Mesendoderm (in vitro differentiated cells): ENCODE measurements around the gene ITGB2.

ENCODE experiments used
- DNase-seq: peaks from one replicate; pipeline ENCODE4 v3.0.0; 2013
- H2AK5ac ChIP-seq: 2 replicates; pipeline ENCODE4 v1.6.1; 2013; ENCODE audit warnings: low read length, inconsistent platforms
- H2BK120ac ChIP-seq: 2 replicates; pipeline ENCODE4 v1.6.1; 2013; ENCODE audit warnings: low read depth, mild to moderate bottlenecking, low read length, moderate library complexity, mixed read lengths
- H2BK15ac ChIP-seq: replicated peaks from 2 replicates; pipeline ENCODE4 v1.6.1; 2013; ENCODE audit warnings: low read depth, mild to moderate bottlenecking, moderate library complexity
- H2BK5ac ChIP-seq: 2 replicates; pipeline ENCODE4 v1.6.1; 2013; ENCODE audit warnings: low read length, inconsistent platforms
- H3K18ac ChIP-seq: 2 replicates; pipeline ENCODE4 v1.6.1; 2013; ENCODE audit warnings: mild to moderate bottlenecking, low read length, mixed read lengths
- H3K23ac ChIP-seq: one replicate; pipeline ENCODE4 v1.6.1; 2013; ENCODE audit warnings: low read length
- H3K27ac ChIP-seq: 2 replicates; pipeline ENCODE4 v1.5.1; 2013; ENCODE audit warnings: low read depth, mild to moderate bottlenecking, inconsistent platforms, low read length, moderate library complexity
- H3K27me3 ChIP-seq: 2 replicates; pipeline ENCODE4 v1.6.1; 2013; ENCODE audit warnings: low read length, control low read depth, mild to moderate bottlenecking, inconsistent platforms; ENCODE audit not compliant: insufficient read depth, poor library complexity
- H3K36me3 ChIP-seq: 2 replicates; pipeline ENCODE4 v1.6.1; 2013; ENCODE audit warnings: low read length, inconsistent platforms; ENCODE audit not compliant: control insufficient read depth, insufficient read depth
- H3K4ac ChIP-seq: one replicate; pipeline ENCODE4 v1.6.1; 2013; ENCODE audit warnings: low read depth, mild to moderate bottlenecking, low read length, moderate library complexity
- H3K4me1 ChIP-seq: 2 replicates; pipeline ENCODE4 v1.6.1; 2013; ENCODE audit warnings: low read depth, low read length, inconsistent platforms; ENCODE audit not compliant: control insufficient read depth
- H3K4me2 ChIP-seq: 2 replicates; pipeline ENCODE4 v1.6.1; 2013; ENCODE audit warnings: low read length
- H3K4me3 ChIP-seq: 2 replicates; pipeline ENCODE4 v1.5.1; 2013; ENCODE audit warnings: mild to moderate bottlenecking, low read length
- H3K56ac ChIP-seq: one replicate; pipeline ENCODE4 v1.6.1; 2013; ENCODE audit warnings: low read length
- H3K79me1 ChIP-seq: 2 replicates; pipeline ENCODE4 v1.6.1; 2013; ENCODE audit warnings: low read length, inconsistent platforms
- H3K79me2 ChIP-seq: 2 replicates; pipeline ENCODE4 v1.6.1; 2013; ENCODE audit warnings: mild to moderate bottlenecking, low read length; ENCODE audit not compliant: control insufficient read depth, insufficient read depth
- H3K9ac ChIP-seq: 2 replicates; pipeline ENCODE4 v1.6.1; 2013; ENCODE audit warnings: low read length, inconsistent platforms
- H4K5ac ChIP-seq: one replicate; pipeline ENCODE4 v1.6.1; 2013; ENCODE audit warnings: low read length
- H4K8ac ChIP-seq: one replicate; pipeline ENCODE4 v1.6.1; 2013; ENCODE audit warnings: low read depth, mild to moderate bottlenecking, control low read depth, low read length, moderate library complexity
- WGBS: extraction: QIAGEN DNeasy Blood & Tissue Kit; methylation state at CpG from one replicate; pipeline ENCODE4 v1.1.7; 2013; ENCODE audit warnings: low lambda C conversion rate, missing lambda C conversion rate; ENCODE audit not compliant: insufficient coverage; ENCODE audit errors: extremely low coverage; 5-methylcytosine and 5-hydroxymethylcytosine counted together

Gene ITGB2

DNA sequence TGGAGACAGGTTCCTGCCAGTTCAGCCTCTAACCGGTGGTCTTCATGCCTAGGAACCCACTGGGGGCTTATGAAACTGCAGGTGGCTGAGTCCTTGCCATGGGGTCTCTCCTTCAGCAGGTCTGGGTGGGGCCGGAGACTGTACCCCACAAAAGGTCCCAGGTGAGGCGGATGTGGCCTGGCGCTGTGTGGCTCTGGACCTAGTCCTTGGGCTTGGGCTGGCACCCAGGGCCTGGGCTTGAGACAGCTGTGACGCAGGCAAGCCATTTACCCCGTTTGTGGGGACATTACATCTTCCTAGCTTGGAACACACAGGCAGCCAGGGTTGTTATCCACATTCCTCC lies 13.2 kb upstream of the ITGB2 start:
- no peak for DNase-seq
- Histone ChIP-seq H3K27ac (no peak overlapping the region), H2BK5ac (no peak overlapping the region), H2AK5ac (no peak overlapping the region), H3K23ac (no peak overlapping the region), H3K9ac (no peak overlapping the region), H3K4me1 (no peaks in the 10 kb centered on the region), H2BK15ac (no peak overlapping the region), H4K8ac (no peak overlapping the region), H3K79me2 (no peaks in the 10 kb centered on the region), H3K4ac (no peak overlapping the region), H3K79me1 (no peaks in the 10 kb centered on the region), H3K36me3 (no peaks in the 10 kb centered on the region), H3K18ac (no peak overlapping the region), H3K4me2 (no peak overlapping the region), H3K56ac (no peak overlapping the region), H2BK120ac (no peak overlapping the region), H3K4me3 (no peak overlapping the region), H4K5ac (no peak overlapping the region), H3K27me3 (peaks cover 26% of the 10 kb centered on the region)
- no CpG with 5 or more reads among the region's 6 CpGs for WGBS

DNA sequence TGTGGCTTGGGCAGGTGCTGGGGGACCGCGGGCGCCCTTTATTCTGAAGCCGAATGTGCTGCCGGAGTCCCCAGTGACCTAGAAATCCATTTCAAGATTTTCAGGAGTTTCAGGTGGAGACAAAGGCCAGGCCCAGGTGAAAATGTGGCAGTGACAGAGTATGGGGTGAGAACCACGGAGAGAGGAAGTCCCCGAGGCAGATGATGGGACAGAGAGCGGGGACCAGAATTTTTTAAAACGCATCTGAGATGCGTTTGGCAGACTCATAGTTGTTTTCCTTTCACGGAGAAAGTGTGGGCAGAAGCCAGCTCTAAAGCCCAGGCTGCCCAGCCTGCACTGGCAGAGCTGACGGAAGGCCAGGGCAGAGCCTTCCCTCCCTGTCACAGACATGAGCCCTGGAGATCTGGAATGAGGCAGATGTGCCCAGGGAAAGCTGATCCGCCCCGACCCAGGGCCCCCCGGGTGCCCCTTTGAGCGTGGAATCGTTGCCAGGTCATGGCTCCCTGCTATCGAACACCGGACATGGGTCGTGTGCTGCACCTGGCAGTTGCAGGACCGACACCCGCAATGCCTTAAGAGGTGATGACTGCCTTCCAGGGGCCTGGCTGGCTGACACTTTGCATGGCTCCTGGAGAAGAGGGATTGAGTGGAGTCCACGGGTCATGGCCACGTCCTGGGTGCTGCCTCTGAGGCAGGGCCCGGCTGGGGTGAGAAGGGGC lies 12.7 kb upstream of the ITGB2 start:
- Histone ChIP-seq H3K4ac (no peak overlapping the region), H3K4me1 (no peaks in the 10 kb centered on the region), H2BK15ac (no peak overlapping the region), H3K56ac (no peak overlapping the region), H3K79me2 (no peaks in the 10 kb centered on the region), H3K36me3 (no peaks in the 10 kb centered on the region), H2AK5ac (no peak overlapping the region), H4K8ac (no peak overlapping the region), H3K4me3 (no peak overlapping the region), H3K4me2 (no peak overlapping the region), H3K27ac (no peak overlapping the region), H2BK5ac (no peak overlapping the region), H3K18ac (no peak overlapping the region), H2BK120ac (no peak overlapping the region), H3K9ac (no peak overlapping the region), H4K5ac (no peak overlapping the region), H3K23ac (no peak overlapping the region), H3K27me3 (peaks cover 26% of the 10 kb centered on the region), H3K79me1 (no peaks in the 10 kb centered on the region)
- no CpG with 5 or more reads among the region's 25 CpGs for WGBS
- no peak for DNase-seq

DNA sequence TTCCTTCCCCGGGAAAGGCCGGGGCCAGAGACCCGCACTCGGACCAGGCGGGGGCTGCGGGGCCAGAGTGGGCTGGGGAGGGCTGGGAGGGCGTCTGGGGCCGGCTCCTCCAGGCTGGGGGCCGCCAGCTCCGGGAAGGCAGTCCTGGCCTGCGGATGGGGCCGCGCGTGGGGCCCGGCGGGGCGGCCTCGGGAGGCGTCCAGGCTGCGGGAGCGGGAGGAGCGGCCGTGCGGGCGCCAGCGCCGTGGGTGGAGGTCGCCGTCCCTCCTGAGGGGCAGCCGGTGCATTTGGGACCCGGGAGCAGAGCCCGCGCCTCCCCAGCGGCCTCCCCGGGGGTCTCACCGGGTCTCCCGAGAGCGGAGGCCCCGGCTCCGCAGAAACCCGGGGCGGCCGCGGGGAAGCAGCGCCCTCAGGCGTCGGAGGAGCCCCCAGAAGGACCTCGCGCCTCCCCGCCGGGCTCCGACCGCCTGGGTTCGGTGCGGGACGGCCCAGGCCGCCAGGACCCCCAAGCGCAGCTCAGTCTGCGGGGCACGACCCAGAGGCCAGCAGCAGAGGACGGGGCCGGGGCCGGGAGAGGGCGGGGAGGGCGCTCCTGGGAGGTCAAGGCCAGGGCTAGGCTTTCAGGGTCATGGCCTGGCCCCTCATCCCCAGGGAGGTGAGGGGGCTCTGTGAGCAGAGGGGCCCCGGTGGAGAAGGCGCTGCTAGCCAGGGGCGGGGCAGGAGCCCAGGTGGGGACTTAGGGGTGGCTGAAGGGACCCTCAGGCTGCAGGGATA lies 11.9 kb upstream of the ITGB2 start:
- no peak for DNase-seq
- Histone ChIP-seq H3K4ac (no peak overlapping the region), H2BK120ac (no peak overlapping the region), H3K4me3 (no peak overlapping the region), H2BK15ac (no peak overlapping the region), H3K79me1 (no peaks in the 10 kb centered on the region), H2AK5ac (no peak overlapping the region), H3K4me2 (no peak overlapping the region), H4K8ac (no peak overlapping the region), H3K36me3 (no peaks in the 10 kb centered on the region), H3K23ac (no peak overlapping the region), H3K27ac (no peak overlapping the region), H2BK5ac (no peak overlapping the region), H3K79me2 (no peaks in the 10 kb centered on the region), H3K27me3 (peaks cover 26% of the 10 kb centered on the region), H4K5ac (no peak overlapping the region), H3K4me1 (peaks cover 6% of the 10 kb centered on the region), H3K9ac (no peak overlapping the region), H3K56ac (peak overlapping the region; percentile 47), H3K18ac (peak overlapping the region; percentile 9)
- no CpG with 5 or more reads among the region's 68 CpGs for WGBS

DNA sequence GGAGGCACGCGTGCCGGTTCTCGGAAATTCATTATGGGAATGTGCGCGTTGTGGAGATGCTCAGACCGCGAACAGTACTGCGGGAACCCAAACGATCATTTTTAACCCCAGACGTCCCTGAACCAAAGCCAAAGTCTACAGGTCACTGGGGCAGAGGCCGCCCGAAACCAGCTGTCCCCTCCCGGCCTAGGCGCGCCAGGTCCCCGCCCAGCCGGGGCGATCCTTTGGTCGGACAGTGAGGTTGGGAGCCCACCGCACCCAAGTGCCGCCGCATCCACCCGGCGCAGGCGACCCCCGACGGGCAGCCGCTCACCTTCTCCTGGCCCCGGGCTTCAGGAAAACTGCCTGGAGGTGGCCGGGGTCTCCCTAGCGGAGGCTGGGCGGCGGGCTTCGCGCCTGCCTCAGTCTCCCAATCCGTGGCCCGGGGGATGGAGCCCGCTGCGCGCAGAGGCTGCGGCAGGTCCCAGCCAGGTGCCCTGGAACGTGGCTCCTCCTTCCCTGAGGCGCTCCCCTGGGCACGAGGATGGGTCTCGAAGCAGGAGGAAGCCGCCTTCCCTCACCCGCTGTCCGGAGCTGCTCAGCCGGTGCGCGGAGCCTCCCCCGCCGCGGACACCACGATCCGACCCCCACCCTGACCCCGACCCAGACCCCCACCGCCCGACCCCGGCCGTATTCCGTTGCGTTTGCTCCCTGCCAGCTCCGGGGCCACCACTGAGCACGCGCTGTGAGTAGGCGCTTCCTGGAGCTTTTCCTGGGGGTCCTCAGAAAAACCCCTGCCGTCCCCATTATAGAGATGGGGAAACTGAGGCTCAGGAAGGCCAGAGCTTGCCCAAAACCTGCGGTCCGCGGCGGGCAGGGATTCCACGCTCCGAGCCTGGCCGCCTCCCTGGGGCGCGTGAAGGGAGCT lies 11.1 kb upstream of the ITGB2 start:
- no CpG with 5 or more reads among the region's 78 CpGs for WGBS
- H3K79me1 ChIP-seq = no peaks in the 10 kb centered on the region
- H3K9ac ChIP-seq = no peak overlapping the region
- H3K27me3 ChIP-seq = peaks cover 26% of the 10 kb centered on the region
- no peak overlapping the region for H3K4ac ChIP-seq
- no peak overlapping the region for H3K4me3 ChIP-seq
- H4K5ac ChIP-seq = no peak overlapping the region
- H2BK120ac ChIP-seq = no peak overlapping the region
- H3K79me2 ChIP-seq = no peaks in the 10 kb centered on the region
- H2BK15ac ChIP-seq = no peak overlapping the region
- H2BK5ac ChIP-seq = no peak overlapping the region
- H4K8ac ChIP-seq = no peak overlapping the region
- H3K23ac ChIP-seq = peak overlapping the region; percentile 94
- H3K56ac ChIP-seq = peak overlapping the region; percentile 47
- no peak for DNase-seq
- H2AK5ac ChIP-seq = no peak overlapping the region
- peaks cover 10% of the 10 kb centered on the region for H3K4me1 ChIP-seq
- peak overlapping the region; percentile 9 for H3K18ac ChIP-seq
- H3K27ac ChIP-seq = no peak overlapping the region
- no peaks in the 10 kb centered on the region for H3K36me3 ChIP-seq
- H3K4me2 ChIP-seq = peak overlapping the region; percentile 1

DNA sequence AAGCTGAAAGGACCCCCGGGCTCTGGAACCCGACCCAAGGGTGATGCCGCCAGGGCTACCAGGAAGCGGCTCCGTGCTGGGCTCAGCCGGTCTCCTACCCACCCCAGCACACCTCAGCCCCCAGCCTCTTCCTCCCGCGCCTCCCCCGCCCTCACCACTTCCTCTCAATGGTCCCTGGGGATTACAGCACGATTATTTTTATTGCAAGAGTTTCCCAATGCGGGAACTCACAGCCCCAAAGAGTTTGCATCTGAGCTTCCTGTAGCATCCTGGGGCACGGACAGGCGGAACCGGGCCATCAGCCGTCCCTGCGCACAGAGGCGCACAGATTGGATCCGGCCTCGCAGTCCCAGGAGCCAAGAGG lies 10.4 kb upstream of the ITGB2 start:
- Histone ChIP-seq H3K4me1 (peaks cover 15% of the 10 kb centered on the region), H2AK5ac (no peak overlapping the region), H3K23ac (no peak overlapping the region), H3K79me1 (no peaks in the 10 kb centered on the region), H3K4me2 (peak overlapping the region; percentile 1), H3K4ac (no peak overlapping the region), H3K56ac (peak overlapping the region; percentile 1), H2BK120ac (no peak overlapping the region), H3K27me3 (peaks cover 26% of the 10 kb centered on the region), H2BK5ac (no peak overlapping the region), H4K8ac (no peak overlapping the region), H3K79me2 (no peaks in the 10 kb centered on the region), H3K9ac (no peak overlapping the region), H3K4me3 (no peak overlapping the region), H2BK15ac (no peak overlapping the region), H3K36me3 (no peaks in the 10 kb centered on the region), H3K18ac (no peak overlapping the region), H3K27ac (no peak overlapping the region), H4K5ac (no peak overlapping the region)
- DNase-seq = no peak
- WGBS = no CpG with 5 or more reads among the region's 19 CpGs
